Raji (cell line): ENCODE data around the gene MICAL3.

Experiments
- POLR2A ChIP-seq: IDR thresholded peaks from 2 replicates; pipeline ENCODE4 v1.6.1; 2011; ENCODE audit warnings: low read depth, low read length, control low read depth; ENCODE audit not compliant: insufficient read depth

Gene MICAL3

GRCh38 chr22:17855572-17856290, 168.6 kb downstream of the MICAL3 start:
- TF ChIP-seq POLR2A, result no peak

GRCh38 chr22:17853073-17853472, 171.3 kb downstream of the MICAL3 start:
- TF ChIP-seq POLR2A, result no peak

- no peak for TF ChIP-seq POLR2A
These were observed 172.6 kb downstream of the MICAL3 start for GRCh38 chr22:17851759-17852158.

GRCh38 chr22:17847360-17848078, 176.8 kb downstream of the MICAL3 start:
- TF ChIP-seq POLR2A, result no peak

- TF ChIP-seq POLR2A, result no peak
These were observed 177.9 kb downstream of the MICAL3 start for GRCh38 chr22:17846326-17846992.

GRCh38 chr22:17845790-17846189, 178.6 kb downstream of the MICAL3 start:
- TF ChIP-seq POLR2A, result no peak

- TF ChIP-seq POLR2A, result no peak
These were observed 179.0 kb downstream of the MICAL3 start for GRCh38 chr22:17845327-17845726.

- no peak for TF ChIP-seq POLR2A
These were observed 180.2 kb downstream of the MICAL3 start for GRCh38 chr22:17844150-17844549.

- TF ChIP-seq POLR2A, result no peak
These were observed 182.0 kb downstream of the MICAL3 start for GRCh38 chr22:17842386-17842785.

- TF ChIP-seq POLR2A, result no peak
These were observed 182.5 kb downstream of the MICAL3 start for GRCh38 chr22:17841836-17842235.

GRCh38 chr22:17838180-17838865, 186.0 kb downstream of the MICAL3 start:
- TF ChIP-seq POLR2A, result no peak

GRCh38 chr22:17836992-17837742, 187.2 kb downstream of the MICAL3 start:
- no peak for TF ChIP-seq POLR2A

- TF ChIP-seq POLR2A, result no peak
These were observed 189.1 kb downstream of the MICAL3 start for GRCh38 chr22:17835256-17835655.

GRCh38 chr22:17833489-17833888, 190.9 kb downstream of the MICAL3 start:
- TF ChIP-seq POLR2A, result no peak

GRCh38 chr22:17832665-17833064, 191.7 kb downstream of the MICAL3 start:
- TF ChIP-seq POLR2A, result no peak
